H9 (cell line): ENCODE measurements around the gene MYOM1. TPM values are rescaled to one million over a fixed set of nuclear protein-coding genes. Genes with fewer than 3 reads are reported as not detected.

Source experiments
- DNase-seq: peaks from one replicate; pipeline ENCODE4 v3.0.0-alpha.2; 2017
- H2AFZ ChIP-seq: one replicate; pipeline ENCODE4 v1.6.1; 2013; ENCODE audit warnings: mild to moderate bottlenecking, low read length, control low read depth, moderate library complexity
- H2AK5ac ChIP-seq: 2 replicates; pipeline ENCODE4 v1.6.1; 2013; ENCODE audit warnings: low read length, control low read depth, mixed read lengths; ENCODE audit not compliant: insufficient read length
- H2BK120ac ChIP-seq: one replicate; pipeline ENCODE4 v1.6.1; 2013; ENCODE audit warnings: low read depth, mild to moderate bottlenecking, low read length, control low read depth, inconsistent platforms; ENCODE audit not compliant: poor library complexity, severe bottlenecking
- H2BK12ac ChIP-seq: 2 replicates; pipeline ENCODE4 v1.6.1; 2013; ENCODE audit warnings: low read length, control low read depth, mixed read lengths, low read depth; ENCODE audit not compliant: insufficient read length
- H2BK15ac ChIP-seq: 2 replicates; pipeline ENCODE4 v1.6.1; 2013; ENCODE audit warnings: low read depth, low read length, control low read depth
- H2BK20ac ChIP-seq: one replicate; pipeline ENCODE4 v1.6.1; 2013; ENCODE audit warnings: low read depth, mild to moderate bottlenecking, low read length, control low read depth, inconsistent platforms; ENCODE audit not compliant: poor library complexity, severe bottlenecking
- H2BK5ac ChIP-seq: 2 replicates; pipeline ENCODE4 v1.6.1; 2013; ENCODE audit warnings: low read length, control low read depth, mixed read lengths; ENCODE audit not compliant: insufficient read length
- H3K14ac ChIP-seq: 2 replicates; pipeline ENCODE4 v1.6.1; 2013; ENCODE audit warnings: low read length, control low read depth; ENCODE audit not compliant: insufficient read depth
- H3K18ac ChIP-seq: 2 replicates; pipeline ENCODE4 v1.6.1; 2013; ENCODE audit warnings: low read depth, mild to moderate bottlenecking, mixed read lengths, low read length, control low read depth; ENCODE audit not compliant: insufficient read length
- H3K23ac ChIP-seq: 2 replicates; pipeline ENCODE4 v1.6.1; 2013; ENCODE audit warnings: low read length, control low read depth, mixed read lengths, low read depth; ENCODE audit not compliant: insufficient read length
- H3K23me2 ChIP-seq: 2 replicates; pipeline ENCODE4 v1.6.1; 2013; ENCODE audit warnings: low read depth, mild to moderate bottlenecking, mixed read lengths, low read length, control low read depth; ENCODE audit not compliant: insufficient read length, poor library complexity, severe bottlenecking
- H3K27ac ChIP-seq: 2 replicates; pipeline ENCODE4 v1.5.1; 2013; ENCODE audit warnings: low read length, control low read depth, mixed read lengths, low read depth; ENCODE audit not compliant: insufficient read length
- H3K27me3 ChIP-seq: 2 replicates; pipeline ENCODE4 v1.6.1; 2013; ENCODE audit warnings: low read length, control low read depth, inconsistent platforms; ENCODE audit not compliant: insufficient read depth
- H3K4ac ChIP-seq: 2 replicates; pipeline ENCODE4 v1.6.1; 2013; ENCODE audit warnings: low read depth, mild to moderate bottlenecking, control low read depth, inconsistent platforms, low read length, moderate library complexity
- H3K4me1 ChIP-seq: 2 replicates; pipeline ENCODE4 v1.6.1; 2013; ENCODE audit warnings: low read length, control low read depth, inconsistent platforms; ENCODE audit not compliant: insufficient read depth
- H3K4me2 ChIP-seq: 2 replicates; pipeline ENCODE4 v1.6.1; 2013; ENCODE audit warnings: low read length, control low read depth, mixed read lengths; ENCODE audit not compliant: insufficient read length, insufficient read depth
- H3K56ac ChIP-seq: 2 replicates; pipeline ENCODE4 v1.6.1; 2013; ENCODE audit warnings: low read depth, mild to moderate bottlenecking, mixed read lengths, low read length, control low read depth; ENCODE audit not compliant: insufficient read length
- H3K79me1 ChIP-seq: 2 replicates; pipeline ENCODE4 v1.6.1; 2013; ENCODE audit warnings: low read depth, mild to moderate bottlenecking, moderate library complexity, low read length, control low read depth, inconsistent platforms; ENCODE audit not compliant: insufficient read depth, poor library complexity, severe bottlenecking
- H3K79me2 ChIP-seq: 2 replicates; pipeline ENCODE4 v1.6.1; 2013; ENCODE audit warnings: low read length, control low read depth, inconsistent platforms; ENCODE audit not compliant: insufficient read depth
- H3K9ac ChIP-seq: 2 replicates; pipeline ENCODE4 v1.6.1; 2013; ENCODE audit warnings: low read length, control low read depth, mixed read lengths; ENCODE audit not compliant: insufficient read length; ENCODE audit errors: extremely low read depth
- H3K9me3 ChIP-seq: one replicate; pipeline ENCODE4 v1.6.1; 2013; ENCODE audit warnings: low read depth, low read length, inconsistent platforms; ENCODE audit not compliant: control insufficient read depth
- H3T11ph ChIP-seq: one replicate; pipeline ENCODE4 v1.6.1; 2013; ENCODE audit warnings: mild to moderate bottlenecking, low read length, control low read depth, inconsistent platforms
- H4K20me1 ChIP-seq: one replicate; pipeline ENCODE4 v1.6.1; 2013; ENCODE audit not compliant: control insufficient read depth, insufficient read length, insufficient read depth
- H4K5ac ChIP-seq: 2 replicates; pipeline ENCODE4 v1.6.1; 2013; ENCODE audit warnings: low read depth, mild to moderate bottlenecking, mixed read lengths, low read length, control low read depth; ENCODE audit not compliant: insufficient read length
- H4K8ac ChIP-seq: replicated peaks from 2 replicates; pipeline ENCODE4 v1.6.1; 2013; ENCODE audit warnings: low read length, control low read depth, mixed read lengths, low read depth; ENCODE audit not compliant: insufficient read length
- H4K91ac ChIP-seq: 2 replicates; pipeline ENCODE4 v1.6.1; 2013; ENCODE audit warnings: low read depth, mild to moderate bottlenecking, moderate library complexity, mixed read lengths, low read length, control low read depth; ENCODE audit not compliant: insufficient read length
- H3K27ac Mint-ChIP-seq, 3 experiments: 2 replicates in 2 of 3; 3 replicates in 1 of 3; pipeline ENCODE4 v1.8.0; 2020 to 2021; ENCODE audit warnings: mixed read lengths in 3 of 3, mild to moderate bottlenecking in 1 of 3, moderate library complexity in 1 of 3
- H3K27me3 Mint-ChIP-seq: 2 replicates; pipeline ENCODE4 v1.8.0; 2021; ENCODE audit warnings: low read depth, mild to moderate bottlenecking, moderate library complexity, mixed read lengths
- H3K36me3 Mint-ChIP-seq, 3 experiments: 2 replicates in 2 of 3; 3 replicates in 1 of 3; pipeline ENCODE4 v1.8.0; 2020 to 2021; ENCODE audit warnings: low read depth in 3 of 3, mixed read lengths in 3 of 3; ENCODE audit not compliant: insufficient read depth in 1 of 3
- H3K4me1 Mint-ChIP-seq, 2 experiments: 2 replicates each; pipeline ENCODE4 v1.8.0; 2020; ENCODE audit warnings: mixed read lengths in 2 of 2
- H3K4me3 Mint-ChIP-seq, 2 experiments: 2 replicates in 1 of 2; 3 replicates in 1 of 2; pipeline ENCODE4 v1.8.0; 2020 to 2021; ENCODE audit warnings: mild to moderate bottlenecking in 2 of 2, mixed read lengths in 2 of 2, moderate library complexity in 1 of 2
- H3K9me3 Mint-ChIP-seq, 2 experiments: 2 replicates in 1 of 2; 3 replicates in 1 of 2; pipeline ENCODE4 v1.8.0; 2020; ENCODE audit warnings: mild to moderate bottlenecking in 2 of 2, mixed read lengths in 2 of 2, moderate library complexity in 1 of 2
- CTCF ChIP-seq: fragments of 200-600 bp; sonication (generic); conservative IDR thresholded peaks from 3 replicates; pipeline ENCODE4 v1.8.0; 2021; ENCODE audit warnings: antibody characterized with exemption, mild to moderate bottlenecking
- WGBS: extraction: QIAGEN DNeasy Blood & Tissue Kit; methylation state at CpG from one replicate; pipeline ENCODE4 v1.1.7; 2013; ENCODE audit warnings: missing lambda C conversion rate, low lambda C conversion rate, mixed read lengths; ENCODE audit not compliant: insufficient read length; ENCODE audit errors: extremely low coverage; 5-methylcytosine and 5-hydroxymethylcytosine counted together
- total RNA-seq: library from RNA; stranded (reverse); gene quantifications from 2 replicates; pipeline ENCODE4 v1.2.1, GENCODE V29; 2021

The MYOM1 gene
- total RNA-seq, 1 experiment from 2014 or later = 0.17 TPM

GRCh38 chr18:3217948-3218647 lies 1.7 kb downstream of the MYOM1 start:
- no peak for DNase-seq
- Mint-ChIP-seq H3K27ac (no peak overlapping the region), H3K36me3 (no peaks in the 10 kb centered on the region), H3K4me1 (peaks cover 10 to 18% of the 10 kb centered on the region in 2 experiments), H3K9me3 (no peaks in the 10 kb centered on the region), H3K27me3 (no peaks in the 10 kb centered on the region), H3K4me3 (no peak overlapping the region)
- no peaks in the 10 kb centered on the region for H3K27me3 ChIP-seq
- no peak overlapping the region for H3K14ac ChIP-seq
- no peak overlapping the region for H3K4ac ChIP-seq
- no peak overlapping the region for H3K56ac ChIP-seq
- H2BK12ac ChIP-seq = no peak overlapping the region
- no peak overlapping the region for H2AK5ac ChIP-seq
- H3K79me1 ChIP-seq = no peaks in the 10 kb centered on the region
- H2AFZ ChIP-seq = no peak overlapping the region
- no peak overlapping the region for H2BK20ac ChIP-seq
- H3K9me3 ChIP-seq = no peaks in the 10 kb centered on the region
- H3K4me2 ChIP-seq = no peak overlapping the region
- no peak overlapping the region for H4K5ac ChIP-seq
- no peak overlapping the region for H4K8ac ChIP-seq
- no peak overlapping the region for H3K18ac ChIP-seq
- no peak for TF ChIP-seq CTCF
- peaks cover 2% of the 10 kb centered on the region; the same call in 1 of the 2 replicates for H3K4me1 ChIP-seq
- H2BK5ac ChIP-seq = no peak overlapping the region
- H3K79me2 ChIP-seq = no peaks in the 10 kb centered on the region
- H3T11ph ChIP-seq = no peak overlapping the region
- H3K9ac ChIP-seq = no peak overlapping the region
- H2BK15ac ChIP-seq = no peak overlapping the region
- no peak overlapping the region for H3K23ac ChIP-seq
- H4K91ac ChIP-seq = no peak overlapping the region
- H2BK120ac ChIP-seq = no peak overlapping the region
- WGBS = no CpG with 5 or more reads among the region's 3 CpGs
- H3K23me2 ChIP-seq = no peaks in the 10 kb centered on the region
- no peaks in the 10 kb centered on the region for H4K20me1 ChIP-seq
- H3K27ac ChIP-seq = no peak overlapping the region
